Measurements from ENCODE around the gene ELL3.
A peak's percentile ranks its signal among the peaks of the same experiment; 100 is the strongest.
"Not testable (repeated sequence)": the region's sequence is repeated elsewhere in the genome, so short reads cannot be mapped to it uniquely, and the experiment has no call there.

ELL3 gene

GRCh38 chr15:43808960-43809678 is 32.4 kb upstream of the ELL3 start:
- Mint-ChIP-seq H3K4me3 (no peak overlapping the region), H3K9me3 (no peaks in the 10 kb centered on the region)

DNA sequence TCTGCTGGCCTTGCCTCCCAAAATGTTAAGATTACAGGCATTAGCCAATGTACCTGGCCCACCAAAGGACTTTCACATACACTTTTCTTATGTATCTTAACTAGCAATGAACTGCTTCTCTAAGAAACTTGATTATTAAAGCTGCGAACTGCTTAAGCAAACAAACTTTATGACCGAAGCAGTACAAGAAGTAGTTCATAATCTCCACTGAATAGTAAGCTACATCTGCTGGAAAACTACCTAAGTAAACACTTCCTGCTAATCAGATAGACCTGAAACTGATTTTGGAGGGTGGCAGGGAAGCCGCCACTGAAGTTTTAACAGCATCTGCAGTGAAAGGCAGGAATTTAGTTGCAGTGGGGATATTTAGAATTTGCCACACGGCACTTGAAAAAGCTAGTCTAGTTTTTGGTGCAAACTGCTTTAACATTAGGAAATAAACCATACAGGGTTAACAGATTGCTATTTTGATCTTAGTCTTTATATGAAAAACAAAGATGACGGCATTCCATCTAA is 31.7 kb upstream of the ELL3 start:
- peaks cover 73% of the 10 kb centered on the region for H3K36me3 Mint-ChIP-seq (ENCODE audit: low read depth)
- H3K4me3 Mint-ChIP-seq, result no peak overlapping the region
- H3K4me1 Mint-ChIP-seq, result no peaks in the 10 kb centered on the region
- TF ChIP-seq, protein P1, sequence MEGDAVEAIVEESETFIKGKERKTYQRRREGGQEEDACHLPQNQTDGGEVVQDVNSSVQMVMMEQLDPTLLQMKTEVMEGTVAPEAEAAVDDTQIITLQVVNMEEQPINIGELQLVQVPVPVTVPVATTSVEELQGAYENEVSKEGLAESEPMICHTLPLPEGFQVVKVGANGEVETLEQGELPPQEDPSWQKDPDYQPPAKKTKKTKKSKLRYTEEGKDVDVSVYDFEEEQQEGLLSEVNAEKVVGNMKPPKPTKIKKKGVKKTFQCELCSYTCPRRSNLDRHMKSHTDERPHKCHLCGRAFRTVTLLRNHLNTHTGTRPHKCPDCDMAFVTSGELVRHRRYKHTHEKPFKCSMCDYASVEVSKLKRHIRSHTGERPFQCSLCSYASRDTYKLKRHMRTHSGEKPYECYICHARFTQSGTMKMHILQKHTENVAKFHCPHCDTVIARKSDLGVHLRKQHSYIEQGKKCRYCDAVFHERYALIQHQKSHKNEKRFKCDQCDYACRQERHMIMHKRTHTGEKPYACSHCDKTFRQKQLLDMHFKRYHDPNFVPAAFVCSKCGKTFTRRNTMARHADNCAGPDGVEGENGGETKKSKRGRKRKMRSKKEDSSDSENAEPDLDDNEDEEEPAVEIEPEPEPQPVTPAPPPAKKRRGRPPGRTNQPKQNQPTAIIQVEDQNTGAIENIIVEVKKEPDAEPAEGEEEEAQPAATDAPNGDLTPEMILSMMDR (IDR thresholded peaks at IDR 0.05), result no peak
- H3K9me3 Mint-ChIP-seq, result no peaks in the 10 kb centered on the region
- no peak overlapping the region for H3K27ac Mint-ChIP-seq
- H3K27me3 Mint-ChIP-seq (ENCODE audit: low read depth, poor library complexity), result no peaks in the 10 kb centered on the region
- no peak for DNase-seq

More at GRCh38 chr15:43808960-43809678, 32.4 kb upstream of the ELL3 start:
- TF ChIP-seq, protein P1 (IDR thresholded peaks at IDR 0.05), result no peak
- H3K27ac Mint-ChIP-seq, result no peak overlapping the region
- H3K4me1 Mint-ChIP-seq, result no peaks in the 10 kb centered on the region
- H3K27me3 Mint-ChIP-seq (ENCODE audit: low read depth, poor library complexity), result no peaks in the 10 kb centered on the region
- peaks cover 71% of the 10 kb centered on the region for H3K36me3 Mint-ChIP-seq (ENCODE audit: low read depth)
- no peak for DNase-seq

- peaks cover 72% of the 10 kb centered on the region for H3K36me3 Mint-ChIP-seq (ENCODE audit: low read depth)
- DNase-seq; H3K9me3 Mint-ChIP-seq; H3K27ac Mint-ChIP-seq; H3K4me3 Mint-ChIP-seq; H3K27me3 Mint-ChIP-seq (ENCODE audit: low read depth, poor library complexity): not testable (repeated sequence)
- H3K4me1 Mint-ChIP-seq, result peaks cover 43% of the 10 kb centered on the region
These were observed 25.9 kb upstream of the ELL3 start for GRCh38 chr15:43802676-43803075.

GRCh38 chr15:43800286-43801141 is 23.7 kb upstream of the ELL3 start, which contains the start of gene HYPK:
Gene HYPK (plus strand): TSS chr15:43800599. CDS start chr15:43800623, 24 bp downstream.
- peaks cover 57% of the 10 kb centered on the region for H3K4me1 Mint-ChIP-seq
- peak; percentile 88 for DNase-seq
- no peaks in the 10 kb centered on the region for H3K9me3 Mint-ChIP-seq
- TF ChIP-seq, protein P1 (IDR thresholded peaks at IDR 0.05), result no peak
- H3K27me3 Mint-ChIP-seq (ENCODE audit: low read depth, poor library complexity), result no peaks in the 10 kb centered on the region
- H3K27ac Mint-ChIP-seq, result peak within 1 kb of the TSS; percentile 99
- H3K4me3 Mint-ChIP-seq, result peak within 1 kb of the TSS; percentile 99
- peaks cover 65% of the 10 kb centered on the region for H3K36me3 Mint-ChIP-seq (ENCODE audit: low read depth)

DNA sequence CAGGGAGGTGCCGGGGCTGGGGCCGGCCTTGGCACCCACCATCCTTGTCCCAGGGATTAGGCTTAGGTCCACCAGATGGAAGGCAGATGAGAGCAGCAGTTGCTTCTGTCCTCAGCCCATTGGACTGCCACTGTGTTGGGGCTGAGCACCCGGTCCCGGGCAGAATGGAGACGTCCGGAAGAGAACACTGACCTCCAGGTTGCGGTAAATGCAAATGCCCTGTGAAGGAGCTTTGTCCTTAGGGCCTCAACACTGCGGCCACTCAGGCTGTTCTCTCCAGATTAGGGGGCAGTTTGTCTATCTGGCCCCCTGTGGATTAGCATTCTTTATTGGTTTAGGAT is 23.1 kb upstream of the ELL3 start, which contains the start of gene SERINC4:
Gene SERINC4 (minus strand): TSS at position 276 of the 341 bp plus-strand sequence. CDS start 234 bp downstream, at position 42.
- peaks cover 65% of the 10 kb centered on the region for H3K36me3 Mint-ChIP-seq (ENCODE audit: low read depth)
- H3K4me1 Mint-ChIP-seq, result peaks cover 63% of the 10 kb centered on the region
- H3K9me3 Mint-ChIP-seq, result no peaks in the 10 kb centered on the region
- H3K4me3 Mint-ChIP-seq, result peak within 1 kb of the TSS; percentile 99
- TF ChIP-seq, protein P1 (IDR thresholded peaks at IDR 0.05), result no peak
- DNase-seq, result no peak
- peak within 1 kb of the TSS; percentile 99 for H3K27ac Mint-ChIP-seq
- H3K27me3 Mint-ChIP-seq (ENCODE audit: low read depth, poor library complexity), result no peaks in the 10 kb centered on the region

All from nephron progenitor cell (in vitro differentiated cells).